GM19193 (cell line): ENCODE measurements around the gene BLOC1S6.
A peak's percentile ranks its signal among the peaks of the same experiment; 100 is the strongest.

Experiments
- POLR2A ChIP-seq: IDR thresholded peaks from 4 replicates; pipeline ENCODE4 v1.6.1; 2011; ENCODE audit not compliant: insufficient read depth, insufficient read length; ENCODE audit errors: extremely low read depth

BLOC1S6 gene, protein sequence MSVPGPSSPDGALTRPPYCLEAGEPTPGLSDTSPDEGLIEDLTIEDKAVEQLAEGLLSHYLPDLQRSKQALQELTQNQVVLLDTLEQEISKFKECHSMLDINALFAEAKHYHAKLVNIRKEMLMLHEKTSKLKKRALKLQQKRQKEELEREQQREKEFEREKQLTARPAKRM

DNA sequence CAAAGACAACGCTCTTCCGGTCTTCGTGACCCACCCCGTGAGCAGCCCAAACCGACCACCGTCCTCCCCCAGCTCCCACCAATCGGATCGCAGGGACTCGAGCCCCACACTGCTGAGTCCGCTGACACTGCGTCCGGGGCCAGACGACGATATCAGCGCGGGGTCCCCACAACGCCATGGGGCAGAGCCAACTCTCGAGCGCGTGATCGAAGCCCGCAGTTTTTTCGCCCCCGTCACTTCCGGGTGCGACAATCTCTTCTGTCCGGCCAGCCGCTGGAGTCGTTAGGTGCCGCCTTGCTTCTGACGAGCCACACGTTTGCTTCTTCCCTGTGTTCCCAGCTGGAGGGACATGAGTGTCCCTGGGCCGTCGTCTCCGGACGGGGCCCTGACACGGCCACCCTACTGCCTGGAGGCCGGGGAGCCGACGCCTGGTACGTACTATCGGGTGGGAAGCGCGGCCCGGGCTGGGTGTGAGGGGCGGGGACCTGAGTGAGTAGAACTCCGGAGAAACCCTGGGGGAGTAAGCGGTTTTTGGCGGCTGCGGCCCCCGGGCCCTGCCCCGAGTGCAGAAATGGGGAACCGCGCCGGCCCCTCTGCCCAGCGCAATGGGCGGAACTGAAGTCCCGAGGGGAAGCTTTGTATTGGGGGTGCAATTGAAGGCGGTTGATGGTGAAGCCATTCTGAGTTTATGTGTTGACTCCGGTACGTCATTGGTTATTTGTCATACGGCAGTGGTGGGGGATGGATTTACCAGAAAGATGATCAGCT, at the start of gene BLOC1S6:
TSS of gene BLOC1S6 (plus strand) at position 285 of the 768 bp plus-strand sequence. CDS start at position 350, 65 bp downstream.
- TF ChIP-seq POLR2A: peak; percentile 97

- no peak for TF ChIP-seq POLR2A
Measured at GRCh38 chr15:45539680-45540079, 47.5 kb upstream of the BLOC1S6 start.

- no peak for TF ChIP-seq POLR2A
Measured at GRCh38 chr15:45540531-45540930, 46.6 kb upstream of the BLOC1S6 start.

GRCh38 chr15:45543051-45543450, 44.1 kb upstream of the BLOC1S6 start:
- TF ChIP-seq POLR2A: no peak

- TF ChIP-seq POLR2A: no peak
Measured at GRCh38 chr15:45544266-45545023, 42.7 kb upstream of the BLOC1S6 start.

GRCh38 chr15:45546789-45547188, 40.4 kb upstream of the BLOC1S6 start:
- no peak for TF ChIP-seq POLR2A

DNA sequence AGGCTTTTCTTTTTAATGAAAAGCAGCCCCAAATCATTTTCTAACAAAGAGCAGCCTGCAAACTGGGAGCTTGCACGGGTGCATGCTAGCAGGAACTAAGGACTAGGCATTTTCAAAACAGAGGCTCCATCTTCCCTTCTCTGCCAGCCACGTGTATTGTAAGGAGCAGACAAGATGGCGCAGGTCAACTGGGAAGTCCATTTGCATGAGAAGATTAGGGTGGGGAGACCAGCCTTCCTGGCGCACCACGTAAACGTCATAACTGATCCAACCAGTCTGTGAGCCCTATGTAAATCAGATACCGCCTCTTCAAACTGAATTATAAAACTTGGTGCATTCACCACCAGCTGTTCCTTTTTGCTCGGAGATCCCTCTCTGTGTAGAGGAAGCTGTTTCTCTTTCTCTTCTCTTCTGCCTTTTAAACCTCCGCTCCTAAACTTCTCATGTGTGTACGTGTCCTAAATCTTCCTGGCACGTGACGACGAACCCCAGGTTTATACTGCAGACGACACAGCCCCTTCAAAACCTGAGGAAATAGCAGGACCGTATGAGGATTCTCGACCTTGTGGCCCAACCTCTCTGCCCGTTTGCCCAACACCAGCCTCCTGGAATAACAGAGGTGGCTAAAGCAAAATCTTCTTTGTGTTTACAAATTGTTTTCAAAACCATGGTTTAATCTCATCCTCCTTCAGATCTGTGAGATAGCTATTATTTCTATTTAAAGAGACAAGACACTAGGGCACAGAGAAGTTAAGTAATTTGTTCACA, 38.2 kb upstream of the BLOC1S6 start:
- TF ChIP-seq POLR2A: no peak

- no peak for TF ChIP-seq POLR2A
Measured at GRCh38 chr15:45549541-45550220, 37.5 kb upstream of the BLOC1S6 start.

GRCh38 chr15:45550436-45550835, 36.7 kb upstream of the BLOC1S6 start:
- TF ChIP-seq POLR2A: no peak

GRCh38 chr15:45551676-45552075, 35.5 kb upstream of the BLOC1S6 start:
- TF ChIP-seq POLR2A: no peak

DNA sequence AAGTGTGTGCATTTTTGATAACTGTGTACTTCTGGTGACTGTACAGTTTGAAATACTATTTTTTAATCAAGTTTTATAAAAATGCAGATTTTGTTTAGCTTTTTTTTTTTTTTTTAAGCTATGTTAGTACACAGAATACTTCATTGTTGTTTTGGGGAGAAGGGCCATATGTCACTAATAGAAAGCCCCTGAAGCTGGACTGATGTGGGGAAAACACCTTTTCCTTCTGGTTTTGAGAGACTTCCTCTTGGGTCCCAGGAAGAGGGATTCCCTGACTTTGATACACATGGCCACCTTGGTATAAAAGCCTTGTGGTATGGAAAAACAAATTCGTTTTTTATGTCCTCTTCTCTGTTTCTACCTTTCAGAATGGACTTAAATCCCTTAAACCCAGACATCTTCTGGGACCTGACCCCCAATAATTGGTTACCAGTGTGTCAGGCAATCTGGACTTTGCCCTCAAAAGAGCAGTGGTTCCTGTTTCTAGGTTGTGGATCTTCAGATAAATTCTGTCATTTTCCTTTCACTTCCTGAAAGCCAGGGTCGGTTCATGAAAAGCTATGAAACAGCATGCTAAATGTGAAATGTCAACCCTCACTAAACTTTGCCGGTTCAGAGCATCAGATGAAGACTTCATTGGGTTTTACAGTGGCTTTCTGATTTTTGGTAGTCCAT, 31.1 kb upstream of the BLOC1S6 start:
- TF ChIP-seq POLR2A: no peak

DNA sequence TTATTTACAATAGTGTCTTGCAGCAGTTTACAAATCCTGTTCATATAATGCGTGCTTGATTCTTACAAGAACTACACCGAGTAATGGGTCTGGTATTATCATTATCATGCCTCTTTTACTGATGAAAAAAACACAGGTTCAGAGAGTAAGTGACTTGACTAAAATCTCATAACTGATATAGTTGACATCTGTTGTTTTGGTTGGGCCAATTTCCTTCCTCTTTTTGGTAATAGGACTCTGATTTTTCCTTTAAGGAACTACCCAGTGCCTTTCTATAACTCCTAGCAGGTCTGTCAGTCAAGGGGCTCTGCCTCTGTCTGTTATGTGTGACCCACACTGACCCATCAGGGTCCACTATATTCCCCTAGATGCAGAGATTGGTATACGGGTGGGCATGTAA, 14.6 kb upstream of the BLOC1S6 start:
- no peak for TF ChIP-seq POLR2A

- TF ChIP-seq POLR2A: no peak
Measured at GRCh38 chr15:45573961-45574629, 13.1 kb upstream of the BLOC1S6 start.

DNA sequence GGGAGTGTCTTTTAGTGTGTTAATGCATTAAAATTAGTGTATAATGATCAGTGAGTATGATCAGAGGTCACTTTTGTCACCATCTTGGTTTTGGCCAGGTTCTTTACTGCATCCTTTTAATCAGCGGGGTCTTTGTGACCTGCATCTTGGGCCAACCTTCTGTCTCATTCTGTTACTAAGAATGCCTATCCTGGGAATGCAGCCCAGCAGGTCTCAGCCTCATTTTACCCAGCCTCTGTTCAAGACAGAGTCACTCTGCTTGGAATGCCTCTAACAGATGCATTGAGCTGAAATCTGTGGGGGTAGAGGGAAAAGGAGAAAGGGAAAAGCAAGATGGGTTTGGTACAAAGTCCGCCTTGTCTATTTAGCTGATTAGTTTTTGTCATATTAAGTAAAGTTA, 5.3 kb upstream of the BLOC1S6 start:
- no peak for TF ChIP-seq POLR2A
